ENCODE results near the gene REN. TPM values are rescaled to one million over a fixed set of nuclear protein-coding genes. Genes with fewer than 3 reads are reported as not detected.

REN gene
- total and polyA plus RNA-seq, 9 of the 15 experiments (the other 6 are each of a cell fraction or from before 2014, with no cell fraction given), result 1.7 to 9.9 (median 3.1) TPM

DNA sequence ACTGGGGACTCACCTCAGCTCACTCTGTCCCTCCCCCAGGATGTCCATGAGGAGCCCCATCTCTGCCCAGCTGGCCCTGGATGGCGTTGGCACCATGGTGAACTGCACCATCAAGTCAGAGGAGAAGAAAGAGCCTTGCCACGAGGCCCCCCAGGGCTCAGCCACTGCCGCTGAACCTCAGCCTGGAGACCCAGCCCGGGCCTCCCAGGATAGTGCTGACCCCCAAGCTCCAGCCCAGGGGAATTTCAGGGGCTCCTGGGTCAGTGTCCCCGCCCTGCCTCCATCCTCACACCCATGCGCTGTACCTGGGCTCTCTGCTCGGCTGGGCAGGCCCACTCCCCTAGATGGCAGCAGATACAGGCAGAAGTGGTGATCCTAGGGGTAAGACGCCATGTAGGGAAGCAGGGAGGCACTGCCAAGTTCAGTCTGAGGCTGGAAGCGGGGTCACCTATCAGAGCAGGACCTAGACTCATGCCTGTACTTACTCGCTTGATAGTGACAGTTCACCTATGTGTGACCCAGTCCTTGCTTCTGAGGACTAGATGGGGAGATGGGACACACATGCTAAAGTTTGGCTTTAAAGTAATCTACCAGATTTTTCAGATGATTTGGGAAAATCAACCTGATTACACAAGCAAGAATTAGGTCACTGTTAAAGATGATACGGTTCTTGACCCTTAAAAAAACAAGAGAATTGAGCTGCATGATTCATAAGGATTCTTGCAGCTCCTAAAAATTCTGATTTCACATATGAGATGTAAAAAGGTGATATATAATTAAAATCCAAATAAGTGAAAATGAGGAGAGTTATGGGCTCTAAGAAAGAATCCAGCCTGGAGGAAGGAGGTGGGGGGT is 53.0 kb downstream of the REN start:
- H3K4me3 ChIP-seq, result no peak overlapping the region
- peaks cover 13 to 54% of the 10 kb centered on the region in 2 experiments for H3K27me3 ChIP-seq (ENCODE audit: control insufficient read depth in 2 of 2, insufficient read depth in 2 of 2, low read length in 2 of 2)
- POLR2A ChIA-PET, result interaction anchor here (0.6 to 1.1 kb wide), 5 partner anchors 9 to 431 kb away, joined by 3 to 6 read pairs (median 3); no protein-coding TSS in a partner anchor
- no peak overlapping the region for H3K4me2 ChIP-seq (ENCODE audit: insufficient read depth, low read length)
- no peaks in the 10 kb centered on the region for H3K9me1 ChIP-seq (ENCODE audit: control insufficient read depth, insufficient read depth, low read length)
- BruUV-seq (replicated peaks), result no TSS peak
- no peak overlapping the region for H3K9ac ChIP-seq (ENCODE audit: insufficient read depth in 1 of 2, low read depth in 2 of 2, low read length in 2 of 2)
- no peak overlapping the region for H3K27ac ChIP-seq (ENCODE audit: extremely low read depth, low read depth, low read length)
- no peaks in the 10 kb centered on the region for H3K9me3 ChIP-seq (replicated peaks; ENCODE audit: control insufficient read depth, insufficient read depth, low read depth, low read length)
- no peak overlapping the region for H2AFZ ChIP-seq (ENCODE audit: low read depth, low read length)
- WGBS (ENCODE audit: insufficient coverage, low coverage, missing lambda C conversion rate), result under 1% methylated on average over 11 of the region's 11 CpGs
- no peak for DNase-seq (ENCODE audit: extremely low read depth in 1 of 4, low spot score in 3 of 4)
- H3K36me3 ChIP-seq (ENCODE audit: control insufficient read depth, insufficient read depth, low read length), result no peaks in the 10 kb centered on the region
- H3K4me1 ChIP-seq (replicated peaks in 1 of 2; ENCODE audit: control insufficient read depth in 2 of 2, insufficient read depth in 2 of 2, low read length in 2 of 2), result 0 out of 5 replicates have a peak, but pooled peaks cover 0 to 2% of the 10 kb centered on the region in 2 experiments
- peaks cover 8% of the 10 kb centered on the region; the same call in 1 of the 2 replicates for H4K20me1 ChIP-seq (replicated peaks; ENCODE audit: control insufficient read depth, insufficient read depth, low read length)
- TF ChIP-seq ZBTB1 (CRISPR knock-in tag; IDR thresholded peaks at IDR 0.05; ENCODE audit: borderline replicate concordance, low read depth) (no peak), COPS2 (conservative IDR thresholded peaks at IDR 0.05) (no peak)
- H3K79me2 ChIP-seq (ENCODE audit: control insufficient read depth, insufficient read depth, low read length), result no peaks in the 10 kb centered on the region
- CTCF ChIA-PET (ENCODE audit: low intra/inter-chr PET ratio), result no interaction called here
- intact Hi-C loops (cut with micrococcal nuclease), result no loop called here
- in situ Hi-C loops (cut with MboI), result no loop called here
- ATAC-seq, result 0 out of 3 replicates have a peak, but pooled peaks have one; percentile 29
- FAIRE-seq, result no peak

GRCh38 chr1:204110894-204111633 is 55.1 kb downstream of the REN start:
- TF ChIP-seq NFXL1 (CRISPR knock-in tag; IDR thresholded peaks at IDR 0.05) (no peak), ZNF830 (CRISPR knock-in tag; IDR thresholded peaks at IDR 0.05) (no peak)
- TF ChIP-seq, protein P1, sequence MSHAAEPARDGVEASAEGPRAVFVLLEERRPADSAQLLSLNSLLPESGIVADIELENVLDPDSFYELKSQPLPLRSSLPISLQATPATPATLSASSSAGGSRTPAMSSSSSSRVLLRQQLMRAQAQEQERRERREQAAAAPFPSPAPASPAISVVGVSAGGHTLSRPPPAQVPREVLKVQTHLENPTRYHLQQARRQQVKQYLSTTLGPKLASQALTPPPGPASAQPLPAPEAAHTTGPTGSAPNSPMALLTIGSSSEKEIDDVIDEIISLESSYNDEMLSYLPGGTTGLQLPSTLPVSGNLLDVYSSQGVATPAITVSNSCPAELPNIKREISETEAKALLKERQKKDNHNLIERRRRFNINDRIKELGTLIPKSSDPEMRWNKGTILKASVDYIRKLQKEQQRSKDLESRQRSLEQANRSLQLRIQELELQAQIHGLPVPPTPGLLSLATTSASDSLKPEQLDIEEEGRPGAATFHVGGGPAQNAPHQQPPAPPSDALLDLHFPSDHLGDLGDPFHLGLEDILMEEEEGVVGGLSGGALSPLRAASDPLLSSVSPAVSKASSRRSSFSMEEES (CRISPR knock-in tag; IDR thresholded peaks at IDR 0.05), result peak; percentile 70
- FAIRE-seq (no peak), ATAC-seq (no peak), DNase-seq (ENCODE audit: extremely low read depth in 1 of 4, low spot score in 3 of 4) (no peak)
- Histone ChIP-seq H3K27ac (ENCODE audit: extremely low read depth, low read depth, low read length) (no peak overlapping the region), H3K9me1 (ENCODE audit: control insufficient read depth, insufficient read depth, low read length) (no peaks in the 10 kb centered on the region), H3K4me3 (no peak overlapping the region), H3K9ac (ENCODE audit: insufficient read depth in 1 of 2, low read depth in 2 of 2, low read length in 2 of 2) (no peak overlapping the region), H4K20me1 (replicated peaks; ENCODE audit: control insufficient read depth, insufficient read depth, low read length) (no peaks in the 10 kb centered on the region; the same call in 1 of the 2 replicates), H2AFZ (ENCODE audit: low read depth, low read length) (no peak overlapping the region), H3K9me3 (replicated peaks; ENCODE audit: control insufficient read depth, insufficient read depth, low read depth, low read length) (no peaks in the 10 kb centered on the region), H3K79me2 (ENCODE audit: control insufficient read depth, insufficient read depth, low read length) (no peaks in the 10 kb centered on the region), H3K4me2 (ENCODE audit: insufficient read depth, low read length) (no peak overlapping the region), H3K4me1 (replicated peaks in 1 of 2; ENCODE audit: control insufficient read depth in 2 of 2, insufficient read depth in 2 of 2, low read length in 2 of 2) (0 out of 5 replicates have a peak, but pooled peaks cover 0 to 2% of the 10 kb centered on the region in 2 experiments), H3K36me3 (ENCODE audit: control insufficient read depth, insufficient read depth, low read length) (no peaks in the 10 kb centered on the region), H3K27me3 (ENCODE audit: control insufficient read depth in 2 of 2, insufficient read depth in 2 of 2, low read length in 2 of 2) (peaks cover 13 to 44% of the 10 kb centered on the region in 2 experiments)
- ChIA-PET POLR2A (no interaction called here), CTCF (ENCODE audit: low intra/inter-chr PET ratio) (no interaction called here)
- BruUV-seq (replicated peaks), result no TSS peak
- intact Hi-C loops (cut with micrococcal nuclease), result no loop called here
- in situ Hi-C loops (cut with MboI), result no loop called here
- 6% methylated on average over 5 of the region's 5 CpGs for WGBS (ENCODE audit: insufficient coverage, low coverage, missing lambda C conversion rate)

Data from K562 (cell line).